GM12875 (cell line): Measurements from ENCODE around the gene PRR7.
A peak's percentile ranks its signal among the peaks of the same experiment; 100 is the strongest.

ENCODE experiments used
- H3K4me3 ChIP-seq: one replicate; pipeline ENCODE4 v1.5.1; 2011; ENCODE audit warnings: low read depth, low read length, control low read depth
- CTCF ChIP-seq: IDR thresholded peaks from 2 replicates; pipeline ENCODE4 v1.5.1; 2011; ENCODE audit warnings: low read depth, mild to moderate bottlenecking, control low read depth, inconsistent platforms, low read length, moderate library complexity, borderline replicate concordance; ENCODE audit not compliant: insufficient read depth

The PRR7 gene

GRCh38 chr5:177425801-177426565 is 20.6 kb upstream of the PRR7 start:
- peak overlapping the region; percentile 64 for H3K4me3 ChIP-seq
- no peak for TF ChIP-seq CTCF

- peak within 1 kb of the TSS; percentile 93 for H3K4me3 ChIP-seq
- no peak for TF ChIP-seq CTCF
Observed at GRCh38 chr5:177426566-177427210, 19.9 kb upstream of the PRR7 start, which contains the start of gene GRK6. GRK6 (plus strand) TSS chr5:177426676; CDS start chr5:177426846, 170 bp downstream.

- H3K4me3 ChIP-seq, result peak overlapping the region; percentile 93
- TF ChIP-seq CTCF, result no peak
Observed at GRCh38 chr5:177427211-177427822, 19.3 kb upstream of the PRR7 start.

GRCh38 chr5:177427919-177428573 is 18.6 kb upstream of the PRR7 start:
- H3K4me3 ChIP-seq, result peak overlapping the region; percentile 93
- no peak for TF ChIP-seq CTCF

- H3K4me3 ChIP-seq, result peak overlapping the region; percentile 93
- no peak for TF ChIP-seq CTCF
Observed at GRCh38 chr5:177428574-177429217, 17.9 kb upstream of the PRR7 start.

- no peak for TF ChIP-seq CTCF
- peak overlapping the region; percentile 93 for H3K4me3 ChIP-seq
Observed at GRCh38 chr5:177429248-177430040, 17.2 kb upstream of the PRR7 start.
